Left lung (tissue), 14 donors: ENCODE data around the gene LRRFIP2. TPM values are rescaled to one million over a fixed set of nuclear protein-coding genes. Genes with fewer than 3 reads are reported as not detected.
"Not testable (repeated sequence)": the region's sequence is repeated elsewhere in the genome, so short reads cannot be mapped to it uniquely, and the experiment has no call there.

ENCODE experiments used
- ATAC-seq: fragments of 200-7000 bp; cut with Tn5 transposase; one replicate; pipeline ENCODE4 v1.9.1; 2020; ENCODE audit warnings: moderate library complexity
- DNase-seq, 4 donors: peaks; one replicate each; pipeline ENCODE4 v3.0.0-alpha.2; 2013 to 2020
- H3K27ac ChIP-seq, 2 donors: fragments of 200-600 bp; sonication (generic) in 1 of 2; one replicate each; pipeline versions ENCODE4 v1.5.0 to v1.8.0; 2020 to 2021
- H3K27me3 ChIP-seq, 2 donors: fragments of 200-600 bp; sonication (generic) in 1 of 2; one replicate each; pipeline versions ENCODE4 v1.5.0 to v1.8.0; 2020 to 2021
- H3K36me3 ChIP-seq, 2 donors: fragments of 200-600 bp; sonication (generic) in 1 of 2; one replicate each; pipeline versions ENCODE4 v1.5.0 to v1.8.0; 2020 to 2021
- H3K4me1 ChIP-seq, 2 donors: fragments of 200-600 bp; one replicate each; pipeline ENCODE4 v1.8.0; 2021
- H3K4me3 ChIP-seq, 2 donors: fragments of 200-600 bp; sonication (generic) in 1 of 2; one replicate each; pipeline versions ENCODE4 v1.5.0 to v1.8.0; 2020 to 2021; ENCODE audit warnings: mild to moderate bottlenecking in 1 of 2
- H3K9me3 ChIP-seq, 2 donors: fragments of 200-600 bp; sonication (generic) in 1 of 2; one replicate each; pipeline versions ENCODE4 v1.5.0 to v1.8.0; 2020 to 2021
- CTCF ChIP-seq, 2 donors: fragments of 200-600 bp; sonication (generic) in 1 of 2; IDR thresholded peaks; one replicate each; pipeline versions ENCODE4 v1.5.0 to v1.8.0; 2021; ENCODE audit warnings: antibody characterized with exemption in 2 of 2
- intact Hi-C, 2 donors: fragments of 100-400 bp; cut with DNase I; formaldehyde crosslinking; loops; one replicate each; pipeline versions ENCODE4 v1.11.2 to v1.14.2; 2022
- long read RNA-seq, 12 donors: library from polyadenylated mRNA in 2 of 12; unstranded in 2 of 12; transcript quantifications; one replicate each; pipeline ENCODE4 v2.0.0 and lab custom pipeline, GENCODE V29; 2019 to 2026
- polyA plus RNA-seq, 6 donors: library from polyadenylated mRNA; unstranded; fragments of 120-200 nt; gene quantifications; one replicate each; pipeline ENCODE4 v1.2.1, GENCODE V29; 2013; ENCODE audit not compliant: insufficient read length in 6 of 6
- total RNA-seq, 2 donors: library from RNA; stranded (reverse); fragmentation: NEBNext Ultra II Directional; extraction: Animal tissue kit (Norgen Biotek cat#: 25700); gene quantifications; one replicate each; pipeline ENCODE4 v1.2.1, GENCODE V29; 2021
- donor health status: DM: no; HTN: yes; CAD: no.
- donor health status: DM: no; HTN: no; CAD: no.

LRRFIP2 gene
- total RNA-seq (10 to 100 TPM; 52.6 to 60.3 TPM), polyA plus RNA-seq (10 to 100 TPM; 64.4 to 76.3 (median 68.2) TPM)
- long read RNA-seq, donor 1, transcript LRRFIP2-220 (3 exons, 409 nt): minor isoform, 5 of 75 reads
- long read RNA-seq, donor 1, transcript LRRFIP2-205 (15 exons, 2,522 nt): major isoform, 8 of 75 reads
- long read RNA-seq, donor 1, partial matches to known transcripts: 54 of 75 reads
- long read RNA-seq, donor 1, other reads (novel, unspliced or antisense): 0 of 75 reads
- long read RNA-seq, donor 2, transcript LRRFIP2-212 (5 exons, 2,857 nt): major isoform, 5 of 33 reads
- long read RNA-seq, donor 2, partial matches to known transcripts: 25 of 33 reads
- long read RNA-seq, donor 2, other reads (novel, unspliced or antisense): 0 of 33 reads
- long read RNA-seq, donor 3, partial matches to known transcripts: 16 of 23 reads
- long read RNA-seq, donor 3, other reads (novel, unspliced or antisense): 0 of 23 reads
- long read RNA-seq, donor 4, partial matches to known transcripts: 7 of 22 reads
- long read RNA-seq, donor 4, other reads (novel, unspliced or antisense): 10 of 22 reads
- long read RNA-seq, donor 5, partial matches to known transcripts: 26 of 38 reads
- long read RNA-seq, donor 5, other reads (novel, unspliced or antisense): 0 of 38 reads
- long read RNA-seq, donor 6, transcript LRRFIP2-205 (15 exons, 2,522 nt): major isoform, 7 of 35 reads
- long read RNA-seq, donor 6, partial matches to known transcripts: 22 of 35 reads
- long read RNA-seq, donor 6, other reads (novel, unspliced or antisense): 0 of 35 reads
- long read RNA-seq, donor 7, partial matches to known transcripts: 29 of 37 reads
- long read RNA-seq, donor 7, other reads (novel, unspliced or antisense): 0 of 37 reads
- long read RNA-seq, donor 8, partial matches to known transcripts: 33 of 39 reads
- long read RNA-seq, donor 8, other reads (novel, unspliced or antisense): 0 of 39 reads
- long read RNA-seq, donor 9: 0 reads
- long read RNA-seq, donor 10, partial matches to known transcripts: 5 of 15 reads
- long read RNA-seq, donor 10, other reads (novel, unspliced or antisense): 6 of 15 reads
- long read RNA-seq, donor 11, partial matches to known transcripts: 33 of 39 reads
- long read RNA-seq, donor 11, other reads (novel, unspliced or antisense): 0 of 39 reads
- long read RNA-seq, donor 12, partial matches to known transcripts: 23 of 30 reads
- long read RNA-seq, donor 12, other reads (novel, unspliced or antisense): 0 of 30 reads

GRCh38 chr3:37174532-37175126, at the start of gene LRRFIP2:
Gene LRRFIP2, minus strand, starts transcription at chr3:37174582. Its CDS starts 25,599 bp downstream, at chr3:37148983.
- Histone ChIP-seq H3K4me1 (peaks cover 7 to 61% of the 10 kb centered on the region in 2 donors), H3K4me3 (peak within 1 kb of the TSS; percentile 72 to 98), H3K9me3 (no peaks in the 10 kb centered on the region), H3K27ac (peak within 1 kb of the TSS; percentile 98), H3K36me3 (peaks cover 0 to 11% of the 10 kb centered on the region in 2 donors), H3K27me3 (no peaks in the 10 kb centered on the region)
- no peak for TF ChIP-seq CTCF (IDR thresholded peaks at IDR 0.05)
- ATAC-seq (no peak), DNase-seq (no peak)
- intact Hi-C loops: no loop called here

- intact Hi-C loops: no loop called here
- TF ChIP-seq CTCF (IDR thresholded peaks at IDR 0.05): no peak
Measured at GRCh38 chr3:37223576-37223975, 49.2 kb upstream of the LRRFIP2 start.

GRCh38 chr3:37223141-37223558, 48.8 kb upstream of the LRRFIP2 start:
- DNase-seq (no peak), ATAC-seq (no peak)
- no peaks in the 10 kb centered on the region for H3K4me1 ChIP-seq
- no peak overlapping the region for H3K27ac ChIP-seq
- no peak for TF ChIP-seq CTCF (IDR thresholded peaks at IDR 0.05)
- intact Hi-C loops: no loop called here
- no peaks in the 10 kb centered on the region for H3K27me3 ChIP-seq
- no peaks in the 10 kb centered on the region for H3K36me3 ChIP-seq
- no peak overlapping the region for H3K4me3 ChIP-seq
- no peaks in the 10 kb centered on the region for H3K9me3 ChIP-seq

More at GRCh38 chr3:37223576-37223975, 49.2 kb upstream of the LRRFIP2 start:
- H3K4me1 ChIP-seq: no peaks in the 10 kb centered on the region
- no peaks in the 10 kb centered on the region for H3K36me3 ChIP-seq
- no peak overlapping the region for H3K4me3 ChIP-seq
- H3K9me3 ChIP-seq: no peaks in the 10 kb centered on the region
- DNase-seq (no peak), ATAC-seq (no peak)
- H3K27ac ChIP-seq: no peak overlapping the region
- no peaks in the 10 kb centered on the region for H3K27me3 ChIP-seq

GRCh38 chr3:37222542-37222941, 48.2 kb upstream of the LRRFIP2 start:
- H3K4me3 ChIP-seq, H3K9me3 ChIP-seq, intact Hi-C loops, H3K27ac ChIP-seq, ATAC-seq, H3K36me3 ChIP-seq, H3K4me1 ChIP-seq, H3K27me3 ChIP-seq, DNase-seq: not testable (repeated sequence)

GRCh38 chr3:37221407-37221806, 47.0 kb upstream of the LRRFIP2 start:
- H3K27ac ChIP-seq: no peak overlapping the region
- no peaks in the 10 kb centered on the region for H3K36me3 ChIP-seq
- H3K4me3 ChIP-seq: no peak overlapping the region
- intact Hi-C loops: no loop called here
- TF ChIP-seq CTCF (IDR thresholded peaks at IDR 0.05): no peak
- no peak for ATAC-seq
- H3K9me3 ChIP-seq: no peaks in the 10 kb centered on the region
- H3K4me1 ChIP-seq: no peaks in the 10 kb centered on the region
- no peaks in the 10 kb centered on the region for H3K27me3 ChIP-seq
- DNase-seq: no peak
